HEK293T (cell line): Measurements from ENCODE around the gene TLE5.

Source experiments
- BHLHE40 ChIP-seq: fragments of 450-650 bp; IDR thresholded peaks from 2 replicates; pipeline ENCODE4 v1.6.1; 2016; ENCODE audit warnings: mild to moderate bottlenecking, moderate library complexity, borderline replicate concordance
- CTBP1 ChIP-seq: fragments of 450-650 bp; IDR thresholded peaks from 2 replicates; pipeline ENCODE4 v1.6.1; 2016; ENCODE audit warnings: borderline replicate concordance
- FOXA1 ChIP-seq: fragments of 450-650 bp; IDR thresholded peaks from 2 replicates; pipeline ENCODE4 v1.6.1; 2016; ENCODE audit warnings: mild to moderate bottlenecking
- FOXM1 ChIP-seq: fragments of 450-650 bp; IDR thresholded peaks from 2 replicates; pipeline ENCODE4 v1.6.1; 2017; ENCODE audit warnings: mild to moderate bottlenecking, borderline replicate concordance
- NFRKB ChIP-seq: fragments of 450-650 bp; IDR thresholded peaks from 2 replicates; pipeline ENCODE4 v1.6.1; 2016; ENCODE audit warnings: mild to moderate bottlenecking, moderate library complexity
- SP1 ChIP-seq: fragments of 450-650 bp; IDR thresholded peaks from 2 replicates; pipeline ENCODE4 v1.6.1; 2017
- SUZ12 ChIP-seq: fragments of 450-650 bp; IDR thresholded peaks from 2 replicates; pipeline ENCODE4 v1.6.1; 2016; ENCODE audit warnings: mild to moderate bottlenecking
- TARDBP ChIP-seq: fragments of 450-650 bp; IDR thresholded peaks from 2 replicates; pipeline ENCODE4 v1.6.1; 2016

GRCh38 chr19:3020321-3020960, 41.9 kb downstream of the TLE5 start:
- no peak for TF ChIP-seq FOXM1
- TF ChIP-seq CTBP1, result no peak
- TF ChIP-seq SP1, result no peak
- no peak for TF ChIP-seq BHLHE40
- TF ChIP-seq FOXA1, result no peak
- TF ChIP-seq SUZ12, result no peak
- no peak for TF ChIP-seq NFRKB
- TF ChIP-seq TARDBP, result no peak
